Measurements from ENCODE around the gene TSHZ2. TPM values are rescaled to one million over a fixed set of nuclear protein-coding genes. Genes with fewer than 3 reads are reported as not detected.

TSHZ2 gene
- total and polyA plus RNA-seq, 2 of the 4 experiments (the other 2 are of a cell fraction): under 0.01 to 0.02 TPM

GRCh38 chr20:53513489-53514298, 541.5 kb downstream of the TSHZ2 start:
- H3K9ac ChIP-seq (ENCODE audit: low read depth, low read length): no peak overlapping the region
- no peaks in the 10 kb centered on the region; the same call in 1 of the 2 replicates for H3K27me3 ChIP-seq (ENCODE audit: control insufficient read depth, insufficient read depth, low read length)
- H2BK120ac ChIP-seq (ENCODE audit: low read depth, low read length): no peak overlapping the region
- H2BK15ac ChIP-seq (ENCODE audit: low read depth, low read length): no peak overlapping the region
- no TSS peak for BruUV-seq (replicated peaks)
- no peaks in the 10 kb centered on the region for H3K4me1 ChIP-seq (ENCODE audit: control insufficient read depth, insufficient read depth, low read length)
- H4K91ac ChIP-seq (ENCODE audit: insufficient read depth, low read depth, low read length): no peak overlapping the region
- in situ Hi-C loops (cut with MboI; ENCODE audit: low sequenced_read_pairs) (no loop called here), intact Hi-C loops (cut with micrococcal nuclease) (no loop called here), dilution Hi-C loops (cut with HindIII; ENCODE audit: low sequenced_read_pairs, unreplicated experiment) (no loop called here)
- H3K79me1 ChIP-seq (ENCODE audit: low read depth in 1 of 2, low read length in 2 of 2): no peaks in the 10 kb centered on the region
- no peak overlapping the region for H3K56ac ChIP-seq (ENCODE audit: extremely low read depth, insufficient read depth, low read length)
- H3K4me2 ChIP-seq (ENCODE audit: low read depth, low read length): no peak overlapping the region
- H3K9me3 ChIP-seq (ENCODE audit: control insufficient read depth, insufficient read depth, low read length): no peaks in the 10 kb centered on the region
- WGBS, 2 experiments (ENCODE audit: extremely low coverage in 2 of 2, insufficient read length in 1 of 2): 61% methylated on average over 3 of the region's 18 CpGs; no CpG with 5 or more reads in 1 of the 2 experiments
- CTCF ChIA-PET: interaction anchor here (0.7 kb wide), 1 partner anchor 626 kb away, joined by 3 read pairs; no protein-coding TSS in a partner anchor
- TF ChIP-seq CTCF (conservative IDR thresholded peaks at IDR 0.05; ENCODE audit: low read depth, low read length): no peak
- no peak for TF ChIP-seq SMC3 (IDR thresholded peaks at IDR 0.05; ENCODE audit: low read depth, low read length)
- TF ChIP-seq ELK1 (IDR thresholded peaks at IDR 0.05; ENCODE audit: borderline replicate concordance, low read depth, low read length): no peak
- TF ChIP-seq FOS (IDR thresholded peaks at IDR 0.05; ENCODE audit: low read depth, low read length): no peak
- TF ChIP-seq, protein P1, sequence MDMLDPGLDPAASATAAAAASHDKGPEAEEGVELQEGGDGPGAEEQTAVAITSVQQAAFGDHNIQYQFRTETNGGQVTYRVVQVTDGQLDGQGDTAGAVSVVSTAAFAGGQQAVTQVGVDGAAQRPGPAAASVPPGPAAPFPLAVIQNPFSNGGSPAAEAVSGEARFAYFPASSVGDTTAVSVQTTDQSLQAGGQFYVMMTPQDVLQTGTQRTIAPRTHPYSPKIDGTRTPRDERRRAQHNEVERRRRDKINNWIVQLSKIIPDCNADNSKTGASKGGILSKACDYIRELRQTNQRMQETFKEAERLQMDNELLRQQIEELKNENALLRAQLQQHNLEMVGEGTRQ (IDR thresholded peaks at IDR 0.05; ENCODE audit: low read depth, low read length): no peak
- no peak for TF ChIP-seq RFX5 (IDR thresholded peaks at IDR 0.05; ENCODE audit: low read depth, low read length)
- TF ChIP-seq RCOR1 (IDR thresholded peaks at IDR 0.05; ENCODE audit: insufficient replicate concordance, low read length): no peak
- TF ChIP-seq POLR2A (IDR thresholded peaks at IDR 0.05; ENCODE audit: low read depth, low read length): no peak
- no peak for TF ChIP-seq CHD1 (IDR thresholded peaks at IDR 0.05; ENCODE audit: low read depth, low read length)
- TF ChIP-seq MAZ (IDR thresholded peaks at IDR 0.05; ENCODE audit: borderline replicate concordance, low read depth, low read length): no peak
- no peak for TF ChIP-seq CEBPB (IDR thresholded peaks at IDR 0.05; ENCODE audit: low read depth, low read length)
- no peak for TF ChIP-seq RAD21 (IDR thresholded peaks at IDR 0.05; ENCODE audit: low read length)
- TF ChIP-seq MXI1 (IDR thresholded peaks at IDR 0.05; ENCODE audit: borderline replicate concordance, low read depth, low read length): no peak
- TF ChIP-seq BHLHE40 (IDR thresholded peaks at IDR 0.05; ENCODE audit: low read depth, low read length): no peak
- ATAC-seq (ENCODE audit: low read depth): no peak
- H3K27ac ChIP-seq (ENCODE audit: insufficient read depth, low read length): no peak overlapping the region
- H3K9me1 ChIP-seq (ENCODE audit: insufficient read depth, low read length): no peaks in the 10 kb centered on the region
- POLR2A ChIA-PET (ENCODE audit: unreplicated experiment): no interaction called here
- no peak overlapping the region for H2AK9ac ChIP-seq (replicated peaks; ENCODE audit: low read depth, low read length, poor library complexity)
- no peak overlapping the region for H2BK20ac ChIP-seq (ENCODE audit: low read depth, low read length)
- no peak overlapping the region for H3K14ac ChIP-seq (replicated peaks; ENCODE audit: low read depth, low read length)
- no peak overlapping the region for H3K4me3 ChIP-seq (ENCODE audit: insufficient read depth, low read depth, low read length)
- H2AK5ac ChIP-seq (ENCODE audit: low read depth, low read length): no peak overlapping the region
- H4K5ac ChIP-seq (ENCODE audit: low read depth, low read length): no peak overlapping the region
- H4K20me1 ChIP-seq (ENCODE audit: insufficient read depth, low read length): no peaks in the 10 kb centered on the region
- no peak overlapping the region for H4K8ac ChIP-seq (ENCODE audit: low read depth in 2 of 2, low read length in 2 of 2)
- no peak for DNase-seq
- peak overlapping the region; percentile 68 for H2AFZ ChIP-seq (replicated peaks; ENCODE audit: low read length, poor library complexity)
- no peak overlapping the region for H3K4ac ChIP-seq (ENCODE audit: low read depth, low read length)
- H3K23ac ChIP-seq (ENCODE audit: low read depth, low read length): no peak overlapping the region
- no peak overlapping the region for H3K18ac ChIP-seq (ENCODE audit: low read depth, low read length)
- no peak overlapping the region for H2BK5ac ChIP-seq (ENCODE audit: low read depth, low read length, poor library complexity, severe bottlenecking)
- H3K36me3 ChIP-seq (ENCODE audit: control insufficient read depth, insufficient read depth, low read length): no peaks in the 10 kb centered on the region

Measured in IMR-90 (cell line).